ENCODE results near the gene FXYD6.

Gene FXYD6

DNA sequence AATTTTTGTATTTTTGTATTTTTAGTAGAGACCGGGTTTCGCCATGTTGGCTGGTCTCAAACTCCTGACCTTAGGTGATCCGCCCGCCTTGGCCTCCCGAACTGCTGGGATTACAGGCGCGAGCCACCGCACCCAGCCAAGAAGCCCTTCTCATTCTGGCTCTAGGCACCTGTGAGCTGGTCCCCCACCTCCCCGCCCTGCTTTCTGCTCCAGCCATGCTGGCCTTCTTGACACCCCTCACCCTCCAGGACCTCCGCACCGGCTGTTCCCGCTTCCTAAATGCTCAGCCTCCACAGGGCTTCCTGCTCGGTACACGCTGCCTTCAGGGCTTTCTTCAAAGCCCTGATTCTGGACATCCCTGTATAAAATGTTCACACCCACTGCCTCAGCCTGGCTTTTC, 46.4 kb downstream of the FXYD6 start:
- no peak overlapping the region for H3K27ac ChIP-seq
- H3K4me1 ChIP-seq (ENCODE audit: low read depth, poor library complexity, severe bottlenecking): no peaks in the 10 kb centered on the region
- H2AFZ ChIP-seq (ENCODE audit: low read depth): no peak overlapping the region
- no peak overlapping the region for H3K9ac ChIP-seq
- no peak overlapping the region for H3K4me2 ChIP-seq
- TF ChIP-seq, protein P1, sequence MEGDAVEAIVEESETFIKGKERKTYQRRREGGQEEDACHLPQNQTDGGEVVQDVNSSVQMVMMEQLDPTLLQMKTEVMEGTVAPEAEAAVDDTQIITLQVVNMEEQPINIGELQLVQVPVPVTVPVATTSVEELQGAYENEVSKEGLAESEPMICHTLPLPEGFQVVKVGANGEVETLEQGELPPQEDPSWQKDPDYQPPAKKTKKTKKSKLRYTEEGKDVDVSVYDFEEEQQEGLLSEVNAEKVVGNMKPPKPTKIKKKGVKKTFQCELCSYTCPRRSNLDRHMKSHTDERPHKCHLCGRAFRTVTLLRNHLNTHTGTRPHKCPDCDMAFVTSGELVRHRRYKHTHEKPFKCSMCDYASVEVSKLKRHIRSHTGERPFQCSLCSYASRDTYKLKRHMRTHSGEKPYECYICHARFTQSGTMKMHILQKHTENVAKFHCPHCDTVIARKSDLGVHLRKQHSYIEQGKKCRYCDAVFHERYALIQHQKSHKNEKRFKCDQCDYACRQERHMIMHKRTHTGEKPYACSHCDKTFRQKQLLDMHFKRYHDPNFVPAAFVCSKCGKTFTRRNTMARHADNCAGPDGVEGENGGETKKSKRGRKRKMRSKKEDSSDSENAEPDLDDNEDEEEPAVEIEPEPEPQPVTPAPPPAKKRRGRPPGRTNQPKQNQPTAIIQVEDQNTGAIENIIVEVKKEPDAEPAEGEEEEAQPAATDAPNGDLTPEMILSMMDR (conservative IDR thresholded peaks at IDR 0.05; ENCODE audit: low read depth, low read length): no peak
- H3K79me2 ChIP-seq (ENCODE audit: insufficient read depth, low read depth): no peaks in the 10 kb centered on the region
- no peaks in the 10 kb centered on the region for H3K36me3 ChIP-seq (ENCODE audit: insufficient read depth)
- H3K27me3 ChIP-seq (ENCODE audit: insufficient read depth, low read depth): no peaks in the 10 kb centered on the region
- H4K20me1 ChIP-seq (ENCODE audit: insufficient read depth): no peaks in the 10 kb centered on the region
- no peak overlapping the region for H3K4me3 ChIP-seq (IDR thresholded peaks at IDR 0.05; ENCODE audit: insufficient read depth, low read depth, low read length)

DNA sequence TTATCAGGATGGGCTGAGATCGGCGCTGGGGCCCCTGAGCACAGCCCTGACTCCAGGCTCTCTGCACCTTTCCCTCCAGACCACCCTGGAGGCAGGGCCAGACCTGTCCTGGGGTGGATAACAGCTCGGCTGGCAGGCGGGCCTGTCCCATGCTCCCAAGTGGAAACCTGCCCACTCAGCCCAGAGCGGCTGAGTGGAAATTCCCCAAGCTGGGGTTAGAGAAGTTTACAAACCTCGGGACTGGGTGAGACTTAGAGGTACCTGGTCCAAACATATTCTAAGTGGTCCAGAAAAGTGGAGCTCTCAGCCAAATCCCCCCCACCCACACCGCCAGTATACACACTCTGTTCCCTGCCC, 47.1 kb downstream of the FXYD6 start:
- H3K27ac ChIP-seq: no peak overlapping the region
- H3K4me1 ChIP-seq (ENCODE audit: low read depth, poor library complexity, severe bottlenecking): no peaks in the 10 kb centered on the region
- no peaks in the 10 kb centered on the region for H3K79me2 ChIP-seq (ENCODE audit: insufficient read depth, low read depth)
- H4K20me1 ChIP-seq (ENCODE audit: insufficient read depth): no peaks in the 10 kb centered on the region
- H3K4me2 ChIP-seq: no peak overlapping the region
- no peak overlapping the region for H2AFZ ChIP-seq (ENCODE audit: low read depth)
- no peak overlapping the region for H3K9ac ChIP-seq
- H3K4me3 ChIP-seq (IDR thresholded peaks at IDR 0.05; ENCODE audit: insufficient read depth, low read depth, low read length): no peak overlapping the region
- no peaks in the 10 kb centered on the region for H3K36me3 ChIP-seq (ENCODE audit: insufficient read depth)
- no peaks in the 10 kb centered on the region for H3K27me3 ChIP-seq (ENCODE audit: insufficient read depth, low read depth)
- TF ChIP-seq, protein P1 (conservative IDR thresholded peaks at IDR 0.05; ENCODE audit: low read depth, low read length): no peak

DNA sequence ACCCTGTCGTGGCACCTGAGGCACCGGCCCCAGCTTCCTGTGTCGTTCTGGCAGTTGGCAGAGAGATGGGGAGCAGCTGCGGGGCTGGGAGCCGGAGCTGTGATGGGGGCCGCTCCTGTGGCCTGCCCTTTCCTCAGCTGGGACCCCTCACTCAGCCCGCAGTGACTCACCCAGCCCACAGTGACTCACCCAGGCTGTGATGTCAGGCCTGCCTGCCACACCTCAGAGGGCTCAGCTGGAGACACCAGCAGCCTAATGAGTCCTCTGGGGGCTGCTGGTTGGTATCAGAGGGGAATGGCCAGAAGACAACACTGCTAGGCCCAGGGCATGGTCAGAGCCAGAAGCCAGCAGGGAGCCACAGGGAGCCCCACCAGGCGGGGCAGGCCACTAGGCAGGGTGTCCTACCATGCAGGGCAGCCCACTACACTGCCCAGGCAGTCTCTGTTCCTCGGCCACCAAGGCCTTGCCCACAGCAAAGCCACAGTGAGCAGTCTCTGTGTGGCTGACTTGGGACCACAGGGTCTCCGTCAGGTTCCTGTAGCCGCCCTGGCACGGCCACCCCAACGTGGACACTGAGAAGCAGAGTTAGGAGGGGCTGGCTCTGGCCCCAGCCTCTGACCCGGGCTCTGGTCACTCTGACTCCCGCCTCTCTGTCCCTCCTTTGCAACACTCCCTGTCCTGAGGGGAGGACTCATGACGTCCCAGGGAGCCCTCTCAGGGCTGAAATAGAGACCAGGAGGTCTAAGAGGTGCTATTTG, 47.7 kb downstream of the FXYD6 start:
- no peaks in the 10 kb centered on the region for H3K36me3 ChIP-seq (ENCODE audit: insufficient read depth)
- no peak overlapping the region for H3K9ac ChIP-seq
- TF ChIP-seq, protein P1 (conservative IDR thresholded peaks at IDR 0.05; ENCODE audit: low read depth, low read length): no peak
- H4K20me1 ChIP-seq (ENCODE audit: insufficient read depth): no peaks in the 10 kb centered on the region
- H3K27me3 ChIP-seq (ENCODE audit: insufficient read depth, low read depth): no peaks in the 10 kb centered on the region
- H3K4me1 ChIP-seq (ENCODE audit: low read depth, poor library complexity, severe bottlenecking): no peaks in the 10 kb centered on the region
- no peak overlapping the region for H3K4me2 ChIP-seq
- H3K4me3 ChIP-seq (IDR thresholded peaks at IDR 0.05; ENCODE audit: insufficient read depth, low read depth, low read length): no peak overlapping the region
- no peak overlapping the region for H3K27ac ChIP-seq
- H3K79me2 ChIP-seq (ENCODE audit: insufficient read depth, low read depth): no peaks in the 10 kb centered on the region
- H2AFZ ChIP-seq (ENCODE audit: low read depth): no peak overlapping the region

DNA sequence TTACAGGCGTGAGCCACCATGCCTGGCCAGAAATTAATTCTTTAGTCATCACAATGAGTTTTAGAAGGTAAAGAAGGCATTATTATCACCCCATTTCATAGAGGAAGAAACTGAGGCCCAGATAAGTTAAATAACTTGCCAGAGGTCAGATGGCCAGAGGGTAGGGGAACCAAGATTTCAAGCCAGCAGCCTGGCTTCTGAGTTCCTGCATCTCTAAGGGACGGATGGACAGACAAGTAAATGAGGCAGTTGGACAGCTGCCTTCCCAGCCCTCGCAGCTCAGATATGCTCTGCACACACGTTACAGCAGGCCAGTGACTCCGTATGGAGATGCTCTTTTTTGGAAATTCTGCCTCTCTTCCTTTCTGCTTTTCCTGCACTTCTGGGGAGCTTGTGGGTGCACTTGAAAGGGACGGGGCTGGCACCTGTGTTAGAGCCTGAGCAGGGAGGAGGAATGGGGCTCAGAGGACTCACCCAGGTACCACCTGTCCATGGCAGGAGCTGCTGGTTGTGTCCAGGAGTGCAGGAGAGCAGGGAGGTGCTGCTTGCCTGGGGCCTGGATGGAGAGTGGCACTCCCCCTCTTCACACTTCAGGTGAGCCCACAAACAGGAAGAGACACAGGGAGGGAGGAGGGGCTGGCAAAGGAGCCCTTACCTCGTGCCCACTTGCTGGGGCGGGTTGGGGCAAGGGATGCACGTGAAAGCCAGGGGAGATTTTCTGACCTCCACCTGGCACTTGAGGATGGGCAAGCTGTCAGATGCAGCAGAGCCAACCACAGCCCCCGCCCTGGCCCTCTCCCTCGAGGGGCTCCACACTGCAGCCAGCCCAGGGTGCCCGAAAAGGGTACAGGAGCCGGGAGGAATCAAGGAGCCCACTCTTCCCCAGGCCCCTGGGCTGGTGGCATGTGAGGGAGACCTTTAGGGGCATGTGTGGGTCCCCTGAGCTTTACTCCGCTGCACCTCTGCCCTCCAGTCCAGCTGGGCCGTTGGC, 48.6 kb downstream of the FXYD6 start:
- no peak overlapping the region for H3K27ac ChIP-seq
- H2AFZ ChIP-seq (ENCODE audit: low read depth): no peak overlapping the region
- H3K9ac ChIP-seq: no peak overlapping the region
- no peak overlapping the region for H3K4me2 ChIP-seq
- TF ChIP-seq, protein P1 (conservative IDR thresholded peaks at IDR 0.05; ENCODE audit: low read depth, low read length): no peak
- no peaks in the 10 kb centered on the region for H3K36me3 ChIP-seq (ENCODE audit: insufficient read depth)
- no peak overlapping the region for H3K4me3 ChIP-seq (IDR thresholded peaks at IDR 0.05; ENCODE audit: insufficient read depth, low read depth, low read length)
- no peaks in the 10 kb centered on the region for H4K20me1 ChIP-seq (ENCODE audit: insufficient read depth)
- H3K27me3 ChIP-seq (ENCODE audit: insufficient read depth, low read depth): no peaks in the 10 kb centered on the region
- no peaks in the 10 kb centered on the region for H3K4me1 ChIP-seq (ENCODE audit: low read depth, poor library complexity, severe bottlenecking)
- H3K79me2 ChIP-seq (ENCODE audit: insufficient read depth, low read depth): no peaks in the 10 kb centered on the region

Data from KMS-11 (cell line).